Heart right ventricle (tissue), 16 donors: Measurements from ENCODE around the gene SCAF1. TPM values are rescaled to one million over a fixed set of nuclear protein-coding genes. Genes with fewer than 3 reads are reported as not detected.
A peak's percentile ranks its signal among the peaks of the same experiment; 100 is the strongest.

Source experiments
- ATAC-seq, 8 donors: fragments of 200-7000 bp; cut with Tn5 transposase; one replicate each; pipeline ENCODE4 v1.9.1; 2020; ENCODE audit warnings: mild to moderate bottlenecking in 8 of 8, moderate library complexity in 8 of 8, moderate number of reproducible peaks in 1 of 8
- DNase-seq, 2 donors: peaks; one replicate each; pipeline ENCODE4 v3.0.0-alpha.2; 2020
- H3K27ac ChIP-seq, 10 donors: fragments of 200-600 bp; sonication (generic) in 2 of 10; one replicate each; pipeline versions ENCODE4 v1.5.0 to v1.8.0; 2020 to 2022; ENCODE audit warnings: mild to moderate bottlenecking in 3 of 10
- H3K27me3 ChIP-seq, 7 donors: fragments of 200-600 bp; one replicate each; pipeline ENCODE4 v1.8.0; 2021 to 2022; ENCODE audit warnings: mild to moderate bottlenecking in 2 of 7
- H3K36me3 ChIP-seq, 9 donors: fragments of 200-600 bp; sonication (generic) in 1 of 9; one replicate each; pipeline versions ENCODE4 v1.5.0 to v1.8.0; 2020 to 2022; ENCODE audit warnings: mild to moderate bottlenecking in 2 of 9
- H3K4me1 ChIP-seq, 9 donors: fragments of 200-600 bp; sonication (generic) in 1 of 9; one replicate each; pipeline versions ENCODE4 v1.5.0 to v1.8.0; 2020 to 2022; ENCODE audit warnings: mild to moderate bottlenecking in 4 of 9
- H3K4me3 ChIP-seq, 10 donors: fragments of 200-600 bp; sonication (generic) in 2 of 10; one replicate each; pipeline versions ENCODE4 v1.5.0 to v1.8.0; 2020 to 2022; ENCODE audit warnings: mild to moderate bottlenecking in 7 of 10, moderate library complexity in 2 of 10
- H3K9me3 ChIP-seq, 11 donors: fragments of 200-600 bp in 10 of 11; sonication (generic) in 2 of 11; one replicate each; pipeline versions ENCODE4 v1.5.0 to v1.8.0; 2013 to 2022; ENCODE audit warnings: mild to moderate bottlenecking in 2 of 11, control low read depth in 1 of 11, moderate library complexity in 1 of 11
- CTCF ChIP-seq, 9 donors: fragments of 200-600 bp; sonication (generic) in 2 of 9; IDR thresholded peaks; one replicate each; pipeline versions ENCODE4 v1.5.0 to v1.8.0; 2021 to 2022; ENCODE audit warnings: antibody characterized with exemption in 9 of 9, mild to moderate bottlenecking in 5 of 9, moderate library complexity in 1 of 9
- WGBS, 2 donors: extraction: QIAGEN DNeasy Blood & Tissue Kit; methylation state at CpG; one replicate each; pipeline ENCODE4 v1.1.7; 2013; ENCODE audit warnings: inconsistent platforms in 1 of 2; 5-methylcytosine and 5-hydroxymethylcytosine counted together
- intact Hi-C, 10 donors: fragments of 100-400 bp; cut with DNase I; formaldehyde crosslinking; loops; one replicate each; pipeline versions ENCODE4 v1.11.1 to v1.14.2; 2022
- polyA plus RNA-seq, 2 donors: library from polyadenylated mRNA; stranded (reverse); fragments of 200-250 nt; gene quantifications; one replicate each; pipeline ENCODE4 v1.2.3, GENCODE V29; 2013
- total RNA-seq, 10 donors: library from RNA; stranded (reverse); fragmentation: NEBNext Ultra II Directional in 3 of 10; extraction: Animal tissue kit (Norgen Biotek cat#: 25700) in 3 of 10; gene quantifications; one replicate each; pipeline versions ENCODE4 v1.2.1 to v1.2.4, GENCODE V29; 2021 to 2023
- donor health status: Arrhythmogenic right ventricular cardiomyopathy.
- donor health status: ischemic (EF 13 %, LVEDD 7.1; RV severe dilation, severe dysfunction).
- donor health status: healthy with polysubstance abuse.
- donor health status: DM: no; HTN: yes; CAD: no.
- donor health status: DM: no; HTN: no; CAD: no.
- donor health status: ischemic (EF 25% LVEDD 6.9; RV normal size, moderate dysfunction).
- donor health status: ischemic (EF 25% LVEDD 5.7; RV mildly dilated, moderate dysfunction).
- donor health status: healthy.
- donor health status: DM: yes; HTN: yes; CAD: no.
- donor health status: Ischemic cardiomyopathy.
- donor health status: ischemic (EF 35%, LVEDD 5.7; RV mildly dilated, moderate dysfunction).
- donor health status: nonischemic (EF 11% LVEDD 7.7; RV severe dilation, severe dysfunction).
- donor health status: DM: yes; HTN: yes; CAD: no.
- donor health status: PGD.
- donor health status: ischemic (EF 29% LVEDD 5.4; RV normal size, mild dysfunction).
- donor health status: nonischemic (EF 23%, LVEDD 6.1; RV moderate dilation, normal function).

The SCAF1 gene
- total and polyA plus RNA-seq, 12 donors = 20.2 to 60.5 (median 44.8) TPM

- Histone ChIP-seq H3K4me1 (peaks cover 10 to 31% (median 19%) of the 10 kb centered on the region in 9 donors), H3K27me3 (no peaks in the 10 kb centered on the region), H3K27ac (no peak overlapping the region), H3K36me3 (peaks cover 0 to 63% (median 28%) of the 10 kb centered on the region in 9 donors), H3K9me3 (no peaks in the 10 kb centered on the region), H3K4me3 (no peak overlapping the region)
- ATAC-seq (no peak), DNase-seq (no peak)
- WGBS, 2 donors = 91 to 93% methylated on average over 16 of the region's 16 CpGs
- intact Hi-C loops = no loop called here
- TF ChIP-seq CTCF (IDR thresholded peaks at IDR 0.05) = no peak
Measured at GRCh38 chr19:49662011-49662410, 20.0 kb downstream of the SCAF1 start.

- peaks cover 0 to 53% (median 19%) of the 10 kb centered on the region in 9 donors for H3K36me3 ChIP-seq
- peak overlapping the region in 1 of 10 donors; percentile 92 for H3K27ac ChIP-seq
- peak overlapping the region in 1 of 10 donors; percentile 85 for H3K4me3 ChIP-seq
- H3K9me3 ChIP-seq = no peaks in the 10 kb centered on the region
- 89 to 93% methylated on average over 12 of the region's 12 CpGs for WGBS, 2 donors
- no peak for TF ChIP-seq CTCF (IDR thresholded peaks at IDR 0.05)
- no peaks in the 10 kb centered on the region for H3K27me3 ChIP-seq
- H3K4me1 ChIP-seq = peaks cover 10 to 31% (median 19%) of the 10 kb centered on the region in 9 donors
- no peak for DNase-seq
- intact Hi-C loops = no loop called here
- ATAC-seq = no peak
Measured at GRCh38 chr19:49663224-49663623, 21.2 kb downstream of the SCAF1 start.

- TF ChIP-seq CTCF (IDR thresholded peaks at IDR 0.05) = peak in 4 of 9 donors; percentile 19 to 37 (median 34)
- no peaks in the 10 kb centered on the region for H3K9me3 ChIP-seq
- 1% methylated on average over 53 of the region's 53 CpGs for whole genome bisulfite sequencing, 2 donors
- peak overlapping the region; percentile 50 to 94 (median 78) for H3K4me3 ChIP-seq
- peaks cover 0 to 49% (median 8%) of the 10 kb centered on the region in 9 donors for H3K36me3 ChIP-seq
- peak overlapping the region; percentile 11 to 92 (median 89) for H3K27ac ChIP-seq
- DNase-seq = peak; percentile 88 to 91
- peak; percentile 78 to 88 (median 84) for ATAC-seq
- H3K27me3 ChIP-seq = no peaks in the 10 kb centered on the region
- peaks cover 10 to 31% (median 19%) of the 10 kb centered on the region in 9 donors for H3K4me1 ChIP-seq
- intact Hi-C loops = loop anchor here in 4 of 10 donors (1.0 to 5.0 kb wide), 3 partner anchors 72 to 82 kb away; partner anchors contain the start of genes PRR12 (in 2 of the 4), NOSIP (in 1 of the 4) and PRRG2 (in 1 of the 4)
Measured at GRCh38 chr19:49664171-49665035, 22.4 kb downstream of the SCAF1 start.

GRCh38 chr19:49665036-49665350 is 23.0 kb downstream of the SCAF1 start:
- intact Hi-C loops = loop anchor here in 4 of 10 donors (1.0 to 5.0 kb wide), 3 partner anchors 73 to 83 kb away; partner anchors contain the start of genes PRR12 (in 2 of the 4), NOSIP (in 1 of the 4) and PRRG2 (in 1 of the 4)

More at GRCh38 chr19:49665036-49665350, 23.0 kb downstream of the SCAF1 start:
- TF ChIP-seq CTCF (IDR thresholded peaks at IDR 0.05) = no peak
- Histone ChIP-seq H3K27me3 (no peaks in the 10 kb centered on the region), H3K27ac (peak overlapping the region; percentile 55 to 92 (median 89)), H3K4me3 (peak overlapping the region; percentile 50 to 94 (median 78)), H3K36me3 (peaks cover 0 to 46% (median 8%) of the 10 kb centered on the region in 9 donors), H3K4me1 (peaks cover 10 to 31% (median 19%) of the 10 kb centered on the region in 9 donors), H3K9me3 (no peaks in the 10 kb centered on the region)
- peak in 6 of 8 donors; percentile 0 to 3 (median 0) for ATAC-seq
- WGBS, 2 donors = 0 to 1% methylated on average over 7 of the region's 7 CpGs
- no peak for DNase-seq
